NT2/D1 (cell line): ENCODE results near the gene SMURF1.

ENCODE experiments used
- DNase-seq: peaks from one replicate; pipeline ENCODE4 v3.0.0-alpha.2; 2011; ENCODE audit warnings: low read depth, low spot score
- H3K27me3 ChIP-seq: 2 replicates; pipeline ENCODE4 v1.6.0; 2011; ENCODE audit warnings: mild to moderate bottlenecking; ENCODE audit not compliant: insufficient read length, insufficient read depth
- H3K36me3 ChIP-seq: 2 replicates; pipeline ENCODE4 v1.6.1; 2011; ENCODE audit warnings: mild to moderate bottlenecking, low read length, mixed read lengths; ENCODE audit not compliant: insufficient read depth, insufficient read length
- H3K4me1 ChIP-seq: 2 replicates; pipeline ENCODE4 v1.5.1; 2011; ENCODE audit not compliant: insufficient read depth, insufficient read length
- H3K4me3 ChIP-seq: 2 replicates; pipeline ENCODE4 v1.5.1; 2011; ENCODE audit warnings: low read depth; ENCODE audit not compliant: insufficient read length
- H3K9ac ChIP-seq: 2 replicates; pipeline ENCODE4 v1.6.0; 2011; ENCODE audit warnings: low read depth; ENCODE audit not compliant: insufficient read length
- H3K9me3 ChIP-seq: 2 replicates; pipeline ENCODE4 v1.5.1; 2011; ENCODE audit warnings: mild to moderate bottlenecking, low read length; ENCODE audit not compliant: insufficient read depth
- SUZ12 ChIP-seq: IDR thresholded peaks from 2 replicates; pipeline ENCODE4 v1.6.1; 2011; ENCODE audit not compliant: insufficient read length, insufficient read depth; ENCODE audit errors: extremely low read depth
- YY1 ChIP-seq: IDR thresholded peaks from 2 replicates; pipeline ENCODE4 v1.6.1; 2011; ENCODE audit not compliant: insufficient read length, insufficient read depth
- ZNF274 ChIP-seq: IDR thresholded peaks from 2 replicates; pipeline ENCODE4 v1.6.1; 2011; ENCODE audit warnings: mild to moderate bottlenecking, low read depth, low read length

The SMURF1 gene

DNA sequence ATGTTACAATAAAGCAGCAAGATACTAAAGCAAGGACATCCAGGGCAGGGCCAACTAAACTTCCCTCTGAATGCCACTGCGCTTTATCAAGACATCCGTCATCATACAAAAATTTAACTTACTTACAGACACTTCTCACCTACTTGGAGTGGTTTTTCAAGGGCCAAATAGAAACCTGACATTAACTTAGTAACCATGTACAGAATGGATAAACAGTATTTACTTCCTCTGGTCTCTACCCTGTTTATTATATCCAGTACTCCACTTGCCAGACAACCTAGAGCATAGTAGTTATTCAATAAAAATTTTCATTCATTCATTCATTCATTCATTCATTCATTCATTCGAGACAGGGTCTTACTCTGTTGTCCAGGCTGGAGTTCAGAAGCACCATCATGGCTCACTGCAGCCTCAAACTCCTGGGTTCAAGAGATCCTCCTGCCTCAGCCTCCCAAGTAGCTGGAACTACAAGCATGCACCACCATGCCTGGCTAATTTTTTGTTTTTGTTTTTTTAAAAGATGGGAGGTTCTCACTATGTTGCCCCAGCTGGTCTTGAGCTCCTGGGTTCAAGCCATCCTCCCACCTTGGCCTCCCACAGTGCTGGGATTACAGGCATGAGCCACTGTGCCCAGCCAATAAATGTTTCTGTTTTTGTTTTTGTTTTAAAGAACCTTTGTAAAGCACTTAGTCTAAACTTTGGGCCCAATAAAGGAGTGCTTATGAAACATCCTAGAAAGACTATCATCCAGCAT, 19.0 kb downstream of the SMURF1 start:
- Histone ChIP-seq H3K36me3 (peaks cover 3% of the 10 kb centered on the region), H3K4me3 (no peak overlapping the region), H3K9ac (no peak overlapping the region), H3K4me1 (peaks cover 5% of the 10 kb centered on the region), H3K27me3 (no peaks in the 10 kb centered on the region), H3K9me3 (0 out of 2 replicates have a peak, but pooled peaks cover 5% of the 10 kb centered on the region)
- DNase-seq = no peak
- no peak for TF ChIP-seq SUZ12
- TF ChIP-seq YY1 = no peak
- TF ChIP-seq ZNF274 = no peak

DNA sequence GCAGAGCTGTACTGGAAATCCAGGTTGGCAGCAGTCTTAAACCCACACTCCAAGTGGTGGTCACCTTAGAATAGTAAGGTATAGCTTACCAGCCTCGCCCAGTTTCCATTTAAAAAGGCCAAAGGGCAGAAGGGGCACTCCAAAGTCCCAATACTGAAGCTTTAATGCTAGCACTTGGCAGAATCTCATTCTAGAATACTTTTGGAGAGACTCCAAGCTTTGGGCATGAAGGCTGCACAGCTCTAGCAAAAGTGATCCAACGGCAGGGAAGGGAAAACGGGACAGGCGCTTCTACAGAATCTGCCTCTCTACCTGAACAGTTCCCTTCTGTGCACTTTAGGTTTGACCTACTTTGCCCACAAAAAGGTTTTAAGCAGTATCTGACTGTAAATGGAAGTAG, 19.7 kb downstream of the SMURF1 start:
- DNase-seq = no peak
- no peak overlapping the region for H3K4me3 ChIP-seq

DNA sequence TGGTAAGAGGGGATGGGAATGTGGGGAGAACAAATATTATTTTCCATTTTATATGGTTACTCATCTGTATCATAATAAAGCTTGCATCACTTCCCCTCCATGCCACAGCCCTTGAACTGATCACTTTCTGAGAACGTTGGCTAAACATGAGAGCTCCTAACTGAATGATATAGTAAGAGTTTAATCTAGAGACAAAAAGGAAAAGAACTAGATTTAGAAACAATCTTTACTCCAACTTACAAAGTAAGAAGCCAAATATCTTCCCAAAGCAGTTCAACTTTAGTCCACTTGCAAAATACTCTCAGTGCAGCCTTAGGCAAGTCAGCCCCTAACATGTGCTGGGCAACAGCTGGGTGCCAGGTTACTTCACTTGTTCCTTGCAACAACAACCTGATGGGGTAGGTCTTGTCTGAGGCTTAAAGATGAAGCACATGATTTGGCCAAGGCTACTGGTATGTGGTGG, 20.3 kb downstream of the SMURF1 start:
- Histone ChIP-seq H3K4me1 (peaks cover 5% of the 10 kb centered on the region), H3K9me3 (0 out of 2 replicates have a peak, but pooled peaks cover 5% of the 10 kb centered on the region), H3K27me3 (no peaks in the 10 kb centered on the region), H3K9ac (no peak overlapping the region), H3K36me3 (peaks cover 3% of the 10 kb centered on the region), H3K4me3 (no peak overlapping the region)
- no peak for TF ChIP-seq YY1
- no peak for TF ChIP-seq ZNF274
- no peak for TF ChIP-seq SUZ12
- DNase-seq = no peak

More for the DNA sequence above, 19.7 kb downstream of the SMURF1 start:
- Histone ChIP-seq H3K9ac (no peak overlapping the region), H3K9me3 (0 out of 2 replicates have a peak, but pooled peaks cover 5% of the 10 kb centered on the region), H3K4me1 (peaks cover 5% of the 10 kb centered on the region), H3K36me3 (peaks cover 3% of the 10 kb centered on the region), H3K27me3 (no peaks in the 10 kb centered on the region)
- TF ChIP-seq SUZ12 (no peak), ZNF274 (no peak), YY1 (no peak)

DNA sequence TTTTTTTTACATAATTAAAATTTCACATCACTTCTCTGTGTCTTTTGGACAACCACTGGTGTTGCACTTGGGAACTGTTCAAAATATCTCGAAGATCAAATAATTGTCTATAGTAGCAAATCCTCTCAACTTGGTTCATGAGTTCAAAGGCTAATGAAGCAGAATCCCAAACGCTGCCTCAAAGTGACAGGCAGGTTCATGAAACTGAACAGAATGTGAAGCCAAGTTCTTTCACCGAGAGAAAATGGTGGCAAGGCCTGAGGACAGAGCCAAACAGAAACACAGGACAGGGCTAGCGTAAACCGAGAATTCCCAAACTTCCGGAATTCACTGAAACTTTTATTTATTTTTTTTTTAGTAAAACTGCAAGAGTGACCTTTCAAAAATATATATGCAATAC, 21.1 kb downstream of the SMURF1 start:
- Histone ChIP-seq H3K9me3 (0 out of 2 replicates have a peak, but pooled peaks cover 5% of the 10 kb centered on the region), H3K36me3 (peaks cover 3% of the 10 kb centered on the region), H3K27me3 (no peaks in the 10 kb centered on the region), H3K9ac (no peak overlapping the region), H3K4me3 (no peak overlapping the region), H3K4me1 (peaks cover 5% of the 10 kb centered on the region)
- no peak for DNase-seq
- TF ChIP-seq SUZ12 = no peak
- TF ChIP-seq ZNF274 = no peak
- TF ChIP-seq YY1 = no peak

DNA sequence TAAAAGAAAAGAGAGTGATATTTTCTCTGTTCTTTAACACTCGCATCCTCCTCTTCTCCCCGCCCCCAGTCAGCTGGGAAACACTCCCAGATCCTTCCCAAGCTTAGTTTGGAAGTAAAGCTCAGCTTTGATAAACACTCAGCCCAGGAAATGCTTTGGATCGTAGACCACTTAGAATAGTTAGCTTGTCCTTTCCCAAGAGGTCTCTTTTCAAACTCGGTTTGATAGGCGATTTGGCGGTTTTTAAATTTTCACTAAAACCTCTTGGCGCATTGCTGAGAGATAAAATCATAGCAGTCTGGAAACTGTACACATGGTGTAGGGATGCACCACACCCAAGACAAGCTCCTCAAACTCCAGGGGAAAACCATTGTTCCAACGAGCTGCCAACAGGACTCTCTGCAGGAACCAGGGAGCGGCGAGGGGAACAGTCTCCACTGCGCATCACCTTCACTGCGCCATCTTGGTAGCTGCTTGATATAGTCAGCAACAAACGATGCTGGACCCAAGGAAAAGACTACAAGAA, 22.3 kb downstream of the SMURF1 start:
- no peak overlapping the region for H3K4me3 ChIP-seq
- no peak for DNase-seq
- H3K9me3 ChIP-seq = 0 out of 2 replicates have a peak, but pooled peaks cover 5% of the 10 kb centered on the region
- no peaks in the 10 kb centered on the region for H3K27me3 ChIP-seq
- TF ChIP-seq YY1 = no peak
- no peak for TF ChIP-seq ZNF274
- no peak for TF ChIP-seq SUZ12
- H3K9ac ChIP-seq = no peak overlapping the region
- H3K4me1 ChIP-seq = peaks cover 3% of the 10 kb centered on the region
- H3K36me3 ChIP-seq = peaks cover 3% of the 10 kb centered on the region

DNA sequence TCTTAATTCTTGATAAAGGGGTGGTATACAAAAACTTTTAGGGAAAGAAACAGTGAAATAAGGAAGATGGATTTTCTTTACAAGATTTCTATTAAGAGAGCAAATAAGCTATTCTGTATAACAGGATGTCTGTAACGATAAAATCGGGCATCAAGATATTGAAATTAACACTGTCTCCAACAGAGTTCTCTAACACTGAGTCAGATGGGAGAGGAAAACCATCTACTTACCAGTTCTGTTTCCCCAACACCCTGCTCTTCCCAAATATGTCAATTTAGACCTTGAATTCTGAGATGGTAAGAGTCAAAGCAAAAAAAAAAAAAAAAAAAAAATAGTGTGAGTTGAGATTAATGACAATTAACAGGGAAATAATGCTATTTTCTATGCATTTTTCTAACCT, 23.0 kb downstream of the SMURF1 start:
- TF ChIP-seq ZNF274 = no peak
- TF ChIP-seq SUZ12 = no peak
- no peak for TF ChIP-seq YY1
- 0 out of 2 replicates have a peak, but pooled peaks cover 5% of the 10 kb centered on the region for H3K9me3 ChIP-seq
- no peak for DNase-seq
- H3K4me3 ChIP-seq = no peak overlapping the region
- H3K36me3 ChIP-seq = peaks cover 3% of the 10 kb centered on the region
- no peaks in the 10 kb centered on the region for H3K27me3 ChIP-seq
- H3K4me1 ChIP-seq = peaks cover 3% of the 10 kb centered on the region
- no peak overlapping the region for H3K9ac ChIP-seq

DNA sequence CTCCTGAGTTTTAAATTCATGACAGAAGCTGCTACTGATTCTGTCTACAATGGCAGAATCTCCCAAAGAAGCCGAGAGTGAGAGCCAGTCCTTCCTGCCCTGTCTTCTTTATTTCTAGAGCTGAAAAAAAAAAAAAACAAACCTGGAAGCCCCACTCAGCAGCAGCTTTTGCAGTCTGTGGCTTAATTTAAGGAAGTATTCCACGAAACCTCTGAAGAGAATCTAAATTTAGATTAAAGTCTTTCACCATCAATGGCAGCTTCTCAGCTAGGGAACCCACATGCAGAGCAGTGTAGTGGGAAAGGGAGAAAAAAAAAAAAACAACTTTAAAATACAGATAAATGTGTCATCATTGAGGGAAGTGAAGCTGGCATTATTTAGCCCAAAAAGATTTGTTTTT, 23.4 kb downstream of the SMURF1 start:
- TF ChIP-seq ZNF274 = no peak
- no peak for TF ChIP-seq SUZ12
- TF ChIP-seq YY1 = no peak
- H3K36me3 ChIP-seq = peaks cover 3% of the 10 kb centered on the region

More for the DNA sequence above, 23.4 kb downstream of the SMURF1 start:
- Histone ChIP-seq H3K9ac (no peak overlapping the region), H3K4me3 (no peak overlapping the region), H3K9me3 (0 out of 2 replicates have a peak, but pooled peaks cover 5% of the 10 kb centered on the region), H3K27me3 (no peaks in the 10 kb centered on the region), H3K4me1 (peaks cover 1% of the 10 kb centered on the region)
- DNase-seq = no peak
